Stimulated activated CD8-positive, alpha-beta memory T cell treated with anti-CD3 and anti-CD28 coated beads, Interleukin-4, amount 100 ng/mL, for 24 hours (primary cell): ENCODE measurements around the gene CAMK2B.
A peak's percentile ranks its signal among the peaks of the same experiment; 100 is the strongest.
"Not testable (repeated sequence)": the region's sequence is repeated elsewhere in the genome, so short reads cannot be mapped to it uniquely, and the experiment has no call there.

Source experiments
- DNase-seq: peaks from one replicate; pipeline ENCODE4 v3.0.0-alpha.2; 2020; ENCODE audit warnings: low read depth

Gene CAMK2B

GRCh38 chr7:44216521-44217222 is 108.7 kb downstream of the CAMK2B start:
- DNase-seq, result no peak

GRCh38 chr7:44216019-44216418 is 109.4 kb downstream of the CAMK2B start:
- DNase-seq, result no peak

GRCh38 chr7:44215531-44215930 is 109.9 kb downstream of the CAMK2B start:
- no peak for DNase-seq

- no peak for DNase-seq
Measured at GRCh38 chr7:44213877-44214388, 111.5 kb downstream of the CAMK2B start.

- no peak for DNase-seq
Measured at GRCh38 chr7:44213206-44213876, 112.1 kb downstream of the CAMK2B start.

GRCh38 chr7:44212581-44213184 is 112.7 kb downstream of the CAMK2B start:
- DNase-seq, result no peak

GRCh38 chr7:44212018-44212417 is 113.4 kb downstream of the CAMK2B start:
- DNase-seq, result no peak

- DNase-seq, result no peak
Measured at GRCh38 chr7:44211126-44211675, 114.2 kb downstream of the CAMK2B start.

- DNase-seq, result no peak
Measured at GRCh38 chr7:44210107-44210506, 115.3 kb downstream of the CAMK2B start.

- DNase-seq, result no peak
Measured at GRCh38 chr7:44208085-44208484, 117.3 kb downstream of the CAMK2B start.

GRCh38 chr7:44206008-44206407 is 119.4 kb downstream of the CAMK2B start:
- DNase-seq, result no peak

GRCh38 chr7:44201813-44202212 is 123.6 kb downstream of the CAMK2B start:
- DNase-seq, result no peak

- DNase-seq, result peak; percentile 89
Measured at GRCh38 chr7:44200699-44201461, 124.5 kb downstream of the CAMK2B start, which contains the start of gene YKT6. TSS of gene YKT6 (plus strand) at chr7:44200978. CDS start at chr7:44201136, 158 bp downstream.

GRCh38 chr7:44200163-44200562 is 125.2 kb downstream of the CAMK2B start:
- not testable (repeated sequence) for DNase-seq

- DNase-seq, result no peak
Measured at GRCh38 chr7:44197474-44197873, 127.9 kb downstream of the CAMK2B start.

GRCh38 chr7:44196450-44196872 is 128.9 kb downstream of the CAMK2B start:
- no peak for DNase-seq

GRCh38 chr7:44195889-44196288 is 129.5 kb downstream of the CAMK2B start:
- no peak for DNase-seq

GRCh38 chr7:44194562-44195145 is 130.7 kb downstream of the CAMK2B start:
- no peak for DNase-seq

GRCh38 chr7:44194069-44194468 is 131.3 kb downstream of the CAMK2B start:
- peak; percentile 37 for DNase-seq

- DNase-seq, result no peak
Measured at GRCh38 chr7:44193011-44193802, 132.2 kb downstream of the CAMK2B start.

GRCh38 chr7:44191171-44191570 is 134.2 kb downstream of the CAMK2B start:
- DNase-seq, result no peak
